Activated CD8-positive, alpha-beta memory T cell treated with anti-CD3 and anti-CD28 coated beads, Interleukin-2, amount 50 U/mL, for 4 hours (primary cell): ENCODE results near the gene LACTBL1.

ENCODE experiments used
- DNase-seq: peaks from one replicate; pipeline ENCODE4 v3.0.0-alpha.2; 2020

The LACTBL1 gene

GRCh38 chr1:22908880-22909426 lies 63.7 kb downstream of the LACTBL1 start:
- DNase-seq, result no peak

DNA sequence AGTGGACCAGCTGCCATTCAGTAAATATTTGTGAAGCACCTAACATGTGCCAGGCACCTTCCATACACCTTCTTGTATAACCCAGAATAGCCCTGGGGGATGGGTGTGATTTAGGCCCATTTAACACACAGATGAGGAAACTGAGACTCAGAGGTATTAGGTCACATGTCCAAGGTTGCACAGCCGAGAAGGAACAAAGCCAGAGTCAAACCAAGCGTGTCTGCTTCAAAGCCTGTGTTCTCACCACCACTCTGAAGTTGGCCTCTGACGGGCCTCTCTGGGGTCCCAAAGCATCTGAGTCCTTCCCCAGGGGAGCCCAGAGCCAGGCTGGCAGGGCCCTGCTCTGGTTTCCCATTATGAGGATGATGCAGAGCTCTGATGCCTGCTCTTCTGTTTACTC lies 65.1 kb downstream of the LACTBL1 start:
- no peak for DNase-seq

DNA sequence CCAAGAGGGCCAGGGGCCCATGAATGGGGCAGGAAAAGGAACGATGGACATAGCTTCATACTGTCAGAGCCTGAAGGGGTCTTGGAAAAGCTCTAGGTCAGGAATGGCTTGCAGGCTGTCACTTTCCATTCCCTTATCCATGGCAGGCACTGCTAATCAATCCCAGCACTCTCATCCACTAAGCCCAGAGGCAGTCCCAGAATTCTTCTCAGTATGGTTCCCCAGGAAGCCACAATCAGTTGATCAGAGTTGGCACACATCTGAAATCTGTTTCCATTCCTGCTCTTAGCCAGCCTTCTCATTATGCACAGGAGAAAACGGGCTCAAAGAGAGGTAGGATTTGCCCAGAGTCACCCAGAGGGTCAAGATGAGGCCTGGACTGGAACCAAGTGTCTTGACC lies 65.7 kb downstream of the LACTBL1 start:
- DNase-seq, result no peak

- DNase-seq, result no peak
These were observed 69.6 kb downstream of the LACTBL1 start for GRCh38 chr1:22903113-22903512.
